GM12864 (cell line): ENCODE results near the gene HAPLN3.

ENCODE experiments used
- DNase-seq: peaks from one replicate; pipeline ENCODE4 v3.0.0-alpha.2; 2011; ENCODE audit warnings: low read depth
- H3K4me3 ChIP-seq: 2 replicates; pipeline ENCODE4 v1.5.1; 2011; ENCODE audit warnings: mild to moderate bottlenecking, low read depth, low read length, control low read depth
- CTCF ChIP-seq: IDR thresholded peaks from 2 replicates; pipeline ENCODE4 v1.5.1; 2011; ENCODE audit warnings: low read depth, mild to moderate bottlenecking, moderate library complexity, low read length, control low read depth, inconsistent platforms; ENCODE audit errors: missing control alignments

HAPLN3 gene

GRCh38 chr15:88845616-88846015, 49.7 kb downstream of the HAPLN3 start:
- DNase-seq = no peak
- H3K4me3 ChIP-seq = no peak overlapping the region
- no peak for TF ChIP-seq CTCF

GRCh38 chr15:88844749-88845386, 50.5 kb downstream of the HAPLN3 start:
- no peak for DNase-seq
- H3K4me3 ChIP-seq = no peak overlapping the region

DNA sequence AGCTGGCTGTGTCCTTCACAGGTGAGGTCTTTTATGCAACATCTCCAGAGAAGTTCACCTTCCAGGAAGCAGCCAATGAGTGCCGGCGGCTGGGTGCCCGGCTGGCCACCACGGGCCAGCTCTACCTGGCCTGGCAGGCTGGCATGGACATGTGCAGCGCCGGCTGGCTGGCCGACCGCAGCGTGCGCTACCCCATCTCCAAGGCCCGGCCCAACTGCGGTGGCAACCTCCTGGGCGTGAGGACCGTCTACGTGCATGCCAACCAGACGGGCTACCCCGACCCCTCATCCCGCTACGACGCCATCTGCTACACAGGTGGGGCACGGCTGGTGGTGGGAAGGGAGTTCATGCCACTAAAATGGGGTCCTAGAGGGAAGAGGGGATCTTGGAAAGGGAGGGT, 52.0 kb downstream of the HAPLN3 start:
- no peak for TF ChIP-seq CTCF
- no peak overlapping the region for H3K4me3 ChIP-seq
- no peak for DNase-seq

More at GRCh38 chr15:88844749-88845386, 50.5 kb downstream of the HAPLN3 start:
- no peak for TF ChIP-seq CTCF

GRCh38 chr15:88842156-88842555, 53.2 kb downstream of the HAPLN3 start:
- DNase-seq = no peak
- H3K4me3 ChIP-seq = no peak overlapping the region
- TF ChIP-seq CTCF = no peak

DNA sequence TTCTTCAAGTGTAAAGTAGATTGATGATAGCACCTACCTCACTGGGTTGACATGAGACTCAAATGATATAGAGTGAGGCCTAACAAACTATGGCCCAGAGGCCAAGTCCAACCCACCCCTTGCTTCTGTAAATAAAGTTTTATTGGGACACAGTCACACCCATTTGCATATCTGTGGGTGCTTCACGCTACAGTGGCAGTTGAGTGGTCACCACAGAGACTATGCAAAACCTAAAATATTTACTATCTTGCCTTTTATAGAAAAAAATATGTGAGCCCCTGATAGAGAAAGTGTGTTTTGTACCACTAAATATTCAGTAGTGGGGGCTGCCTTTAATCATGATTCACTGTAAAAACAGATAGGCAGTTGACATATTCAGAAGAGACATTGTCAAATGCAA, 54.1 kb downstream of the HAPLN3 start:
- TF ChIP-seq CTCF = no peak
- no peak overlapping the region for H3K4me3 ChIP-seq
- DNase-seq = no peak

- TF ChIP-seq CTCF = no peak
- no peak for DNase-seq
- H3K4me3 ChIP-seq = no peak overlapping the region
Measured at GRCh38 chr15:88839961-88840360, 55.4 kb downstream of the HAPLN3 start.

GRCh38 chr15:88839146-88839545, 56.2 kb downstream of the HAPLN3 start:
- H3K4me3 ChIP-seq = no peak overlapping the region
- no peak for DNase-seq
- TF ChIP-seq CTCF = no peak
